ENCODE measurements around the gene SCNM1.
"Not testable (repeated sequence)": the region's sequence is repeated elsewhere in the genome, so short reads cannot be mapped to it uniquely, and the experiment has no call there.

SCNM1 gene

GRCh38 chr1:151194894-151195594 is 29.1 kb downstream of the SCNM1 start:
- not testable (repeated sequence) for DNase-seq

GRCh38 chr1:151196292-151196800 is 30.4 kb downstream of the SCNM1 start:
- peak; percentile 80 for DNase-seq

GRCh38 chr1:151197863-151198253 is 31.9 kb downstream of the SCNM1 start:
- DNase-seq, result no peak

- DNase-seq, result peak; percentile 95
These were observed 32.5 kb downstream of the SCNM1 start, which contains the start of gene PIP5K1A for GRCh38 chr1:151198254-151199127. TSS of gene PIP5K1A (plus strand) at chr1:151198552. CDS start at chr1:151198997, 445 bp downstream.

GRCh38 chr1:151199873-151200581 is 34.1 kb downstream of the SCNM1 start:
- no peak for DNase-seq

- DNase-seq, result not testable (repeated sequence)
These were observed 39.5 kb downstream of the SCNM1 start for GRCh38 chr1:151205381-151205965.

- no peak for DNase-seq
These were observed 44.9 kb downstream of the SCNM1 start for GRCh38 chr1:151210830-151211229.

GRCh38 chr1:151211972-151212705 is 46.2 kb downstream of the SCNM1 start:
- no peak for DNase-seq

- no peak for DNase-seq
These were observed 47.6 kb downstream of the SCNM1 start for GRCh38 chr1:151213560-151213959.
